T47D (cell line): ENCODE results near the gene SLC39A8.
"Not testable (repeated sequence)": the region's sequence is repeated elsewhere in the genome, so short reads cannot be mapped to it uniquely, and the experiment has no call there.

ENCODE experiments used
- DNase-seq, 2 experiments: peaks; one replicate each; pipeline versions ENCODE4 v3.0.0 to v3.0.0-alpha.2; 2011 to 2012; ENCODE audit warnings: low read depth in 1 of 2, low spot score in 1 of 2
- JUND ChIP-seq: IDR thresholded peaks from 2 replicates; pipeline ENCODE4 v1.6.1; 2012; ENCODE audit warnings: low read depth
- in situ Hi-C: cut with HindIII; loops from 2 replicates; pipeline ENCODE4 v1.10.0; 2016; ENCODE audit warnings: low sequenced_read_pairs, low pct_unique_long_range_greater_than_20kb

Gene SLC39A8

GRCh38 chr4:102344954-102345794 is at the start of gene SLC39A8:
TSS of gene SLC39A8 (minus strand) at chr4:102345482. CDS start at chr4:102344662, 820 bp downstream.
- no peak for TF ChIP-seq JUND
- in situ Hi-C loops, result no loop called here
- peak; percentile 69 to 83 for DNase-seq

- in situ Hi-C loops, result no loop called here
- no peak for TF ChIP-seq JUND
Observed at GRCh38 chr4:102392033-102392744, 46.9 kb upstream of the SLC39A8 start.

DNA sequence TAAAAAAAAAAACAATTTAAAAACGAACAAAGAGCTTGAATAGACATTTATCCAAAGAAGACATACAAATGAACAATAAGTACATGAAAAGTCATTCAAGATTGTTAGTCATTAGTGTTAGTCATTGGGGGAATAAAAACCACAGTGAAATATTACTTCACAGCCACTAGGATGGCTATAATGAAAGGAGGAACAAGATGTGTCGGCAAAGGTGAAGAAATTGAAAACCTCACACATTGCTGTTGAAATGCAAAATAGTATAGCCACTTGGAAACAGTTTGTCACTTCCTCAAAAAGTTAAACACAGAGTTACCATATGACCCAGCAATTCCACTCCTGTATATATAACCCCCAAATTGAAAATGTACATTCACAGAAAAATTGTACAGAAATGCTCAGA is 45.2 kb upstream of the SLC39A8 start:
- no peak for TF ChIP-seq JUND
- in situ Hi-C loops, result no loop called here
- DNase-seq, result no peak

More at GRCh38 chr4:102392033-102392744, 46.9 kb upstream of the SLC39A8 start:
- no peak for DNase-seq

DNA sequence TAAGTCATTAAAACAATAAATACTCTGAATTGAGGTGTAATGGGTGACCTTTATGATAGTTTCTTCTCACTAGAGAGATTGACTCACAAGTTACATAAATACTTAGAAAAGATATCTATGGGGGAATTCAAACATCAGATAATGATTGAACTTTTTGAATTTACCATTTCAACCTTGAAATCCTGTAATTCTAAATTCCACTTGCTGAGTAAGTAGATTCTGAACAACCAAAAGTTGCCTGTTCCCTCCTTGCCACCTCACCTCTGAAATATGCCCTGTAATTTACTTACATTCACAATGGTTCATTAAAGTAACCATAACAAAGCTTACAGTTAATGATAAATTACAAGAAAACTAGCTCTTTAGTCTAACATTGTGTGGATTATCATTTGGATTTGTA is 43.3 kb upstream of the SLC39A8 start:
- DNase-seq, result no peak
- no peak for TF ChIP-seq JUND
- in situ Hi-C loops, result no loop called here

DNA sequence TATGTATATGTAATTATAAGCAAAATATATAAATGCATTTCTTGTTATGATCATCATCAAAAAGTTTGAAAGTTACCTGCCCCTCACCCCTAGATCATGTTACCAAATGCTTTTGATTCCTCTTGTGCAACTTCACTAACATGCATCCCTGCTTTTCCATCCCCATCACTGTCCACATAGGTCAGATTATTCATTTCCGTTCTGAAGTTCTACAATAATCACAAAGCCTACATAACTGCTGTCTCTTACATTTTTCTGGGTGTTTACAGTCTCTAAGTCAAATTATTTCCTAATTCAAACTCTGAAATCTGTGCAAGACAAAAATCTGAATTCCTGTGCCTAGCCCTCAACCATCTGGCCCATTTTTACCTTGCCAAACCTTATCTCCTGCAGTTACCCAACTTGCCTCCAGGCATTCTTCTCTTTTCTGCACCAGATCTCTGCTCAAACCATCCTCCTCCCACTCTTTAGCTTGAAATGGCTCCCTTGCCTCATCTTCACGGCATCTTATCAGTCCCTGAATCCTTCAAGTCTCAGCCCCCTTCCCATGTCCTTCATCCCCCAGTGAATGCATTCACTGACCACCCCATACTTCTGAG is 42.4 kb upstream of the SLC39A8 start:
- in situ Hi-C loops, result no loop called here
- TF ChIP-seq JUND, result no peak
- no peak for DNase-seq

DNA sequence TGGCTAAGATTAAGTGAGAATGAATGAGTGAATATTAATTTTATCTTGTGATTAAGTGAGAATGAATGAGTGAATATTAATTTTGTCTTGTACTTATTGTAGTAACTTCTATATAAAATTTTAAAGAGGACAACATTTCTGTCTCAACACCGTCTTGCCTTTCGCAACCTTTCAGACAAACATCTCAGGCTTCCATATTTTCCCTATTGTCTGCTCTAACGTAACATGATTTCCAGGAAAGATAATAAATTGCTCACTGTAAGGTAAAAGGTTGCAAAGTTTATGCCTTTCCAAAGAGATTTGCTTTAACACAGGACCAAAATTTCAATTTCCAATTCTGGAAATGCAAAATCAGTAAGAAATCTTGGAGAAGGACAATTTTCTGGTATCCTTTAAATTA is 41.7 kb upstream of the SLC39A8 start:
- in situ Hi-C loops, result no loop called here
- DNase-seq, result no peak
- no peak for TF ChIP-seq JUND

- DNase-seq, in situ Hi-C loops: not testable (repeated sequence)
Observed at GRCh38 chr4:102380253-102380652, 35.0 kb upstream of the SLC39A8 start.

DNA sequence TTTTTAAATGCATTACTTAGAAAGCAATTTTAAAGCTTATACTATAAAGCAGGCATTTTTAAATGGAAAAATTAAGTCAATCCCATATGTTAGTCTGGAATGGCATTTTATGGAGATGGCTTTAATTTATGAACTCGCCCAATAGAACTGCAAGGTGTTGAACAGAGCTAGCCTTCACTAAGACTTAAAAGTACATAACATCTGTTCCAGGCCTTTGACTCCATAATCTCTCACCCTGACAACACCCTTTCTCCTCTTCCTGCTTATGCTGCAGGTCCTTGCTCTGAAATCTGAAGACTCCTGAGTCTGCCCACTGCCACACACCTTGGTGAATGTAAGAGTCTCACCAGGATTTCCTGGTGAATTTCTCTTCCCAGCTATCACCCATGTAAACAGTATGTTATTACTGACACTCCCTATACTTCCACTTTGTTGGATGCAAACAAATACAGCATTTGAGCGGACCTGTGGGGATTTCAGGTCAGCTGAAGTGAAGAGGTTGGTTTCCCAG is 17.7 kb upstream of the SLC39A8 start:
- no peak for TF ChIP-seq JUND
- no peak for DNase-seq
- in situ Hi-C loops, result no loop called here

DNA sequence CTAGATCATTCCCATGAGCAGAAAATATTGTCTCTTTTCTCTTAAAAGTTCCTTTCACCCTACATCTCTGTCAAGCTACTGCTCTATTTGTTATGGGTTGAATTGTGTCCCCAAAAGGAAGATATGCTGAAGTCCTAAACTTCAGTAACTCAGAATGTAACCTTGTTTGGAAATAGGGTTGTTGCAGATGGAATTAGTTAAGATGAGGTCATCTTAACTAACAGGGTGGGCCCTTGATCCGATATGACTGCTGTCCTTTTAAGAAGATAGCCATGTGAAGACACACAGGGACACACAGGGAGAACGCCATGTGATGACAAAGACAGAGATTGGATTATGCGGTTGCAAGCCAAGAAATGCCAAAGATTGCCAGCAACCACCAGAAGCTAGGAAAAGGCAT is 12.8 kb upstream of the SLC39A8 start:
- no peak for DNase-seq
- no peak for TF ChIP-seq JUND

GRCh38 chr4:102357637-102358036 is 12.4 kb upstream of the SLC39A8 start:
- in situ Hi-C loops, DNase-seq: not testable (repeated sequence)

More for the DNA sequence above, 12.8 kb upstream of the SLC39A8 start:
- in situ Hi-C loops, result no loop called here

DNA sequence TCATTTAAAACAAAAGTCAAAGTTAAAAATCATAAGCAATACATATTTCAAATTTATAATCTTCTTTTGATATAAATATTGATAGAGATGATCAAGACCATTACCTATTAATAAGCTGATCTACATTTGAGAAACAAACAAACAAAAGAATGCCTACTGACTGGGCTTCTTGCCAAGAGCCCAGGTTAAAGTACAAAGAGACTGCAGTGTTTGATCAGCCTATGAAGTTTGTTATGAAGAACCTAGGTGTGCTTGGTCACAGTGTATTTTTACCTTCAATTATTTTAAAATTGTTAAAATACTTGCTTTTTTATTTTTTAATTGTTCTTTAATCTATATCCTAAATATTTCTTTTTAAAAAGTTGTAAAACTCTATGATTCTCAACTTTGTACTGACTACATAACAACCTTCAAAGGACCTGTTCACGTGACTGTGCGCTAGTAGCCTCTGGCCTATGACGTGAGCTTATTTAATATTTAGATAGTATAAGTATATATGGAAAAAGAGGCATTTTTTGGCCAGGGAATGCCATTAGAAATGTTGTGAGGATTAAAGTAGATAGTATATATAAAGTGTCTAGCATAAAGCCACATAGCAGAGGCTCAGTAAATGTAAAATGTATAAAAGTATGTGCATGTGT is 11.4 kb upstream of the SLC39A8 start:
- no peak for DNase-seq
- in situ Hi-C loops, result no loop called here
- no peak for TF ChIP-seq JUND

DNA sequence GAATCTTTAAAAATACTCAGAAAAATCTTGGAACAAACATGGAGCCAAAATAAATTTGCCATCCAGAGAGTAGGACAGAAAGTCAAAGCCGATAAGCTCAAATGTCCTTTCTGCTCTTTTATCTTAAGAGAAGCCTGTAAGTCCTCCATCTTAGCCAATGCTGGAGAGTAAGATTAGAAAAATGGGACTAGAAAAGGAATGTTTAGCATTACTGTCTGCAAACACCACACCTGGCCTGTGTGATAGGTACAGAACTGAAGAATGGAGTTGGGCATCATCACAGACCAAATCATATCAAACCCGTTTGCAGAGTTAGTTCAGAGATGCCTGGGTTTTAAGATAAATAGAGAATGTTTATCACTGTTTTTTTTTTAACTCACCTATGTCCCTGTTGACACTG is 10.5 kb upstream of the SLC39A8 start:
- in situ Hi-C loops, result no loop called here
- DNase-seq, result no peak
- no peak for TF ChIP-seq JUND
